ENCODE measurements around the gene AMOTL1. TPM values are rescaled to one million over a fixed set of nuclear protein-coding genes. Genes with fewer than 3 reads are reported as not detected.

Gene AMOTL1
- total RNA-seq, 1 donor from 2014 or later = 35.9 TPM

GRCh38 chr11:94926271-94926625 lies 158.1 kb downstream of the AMOTL1 start:
- DNase-seq (ENCODE audit: low spot score) = no peak
- Mint-ChIP-seq H3K9me3 (ENCODE audit: unreplicated experiment) (no peaks in the 10 kb centered on the region), H3K27ac (ENCODE audit: unreplicated experiment) (peak overlapping the region; percentile 94), H3K36me3 (ENCODE audit: low read depth, unreplicated experiment) (peaks cover 3% of the 10 kb centered on the region), H3K4me3 (ENCODE audit: unreplicated experiment) (no peak overlapping the region), H3K4me1 (ENCODE audit: unreplicated experiment) (peaks cover 65% of the 10 kb centered on the region), H3K27me3 (ENCODE audit: unreplicated experiment) (peaks cover 2% of the 10 kb centered on the region)
- no peak for TF ChIP-seq CTCF (IDR thresholded peaks at IDR 0.05; ENCODE audit: unreplicated experiment)

Other genes starting within 250 kb of the AMOTL1 start
- 6.3 TPM for gene FUT4, start 224.4 kb upstream of the AMOTL1 start, total RNA-seq (ENCODE audit: unreplicated experiment)
- gene PIWIL4, start 201.0 kb upstream of the AMOTL1 start, total RNA-seq (ENCODE audit: unreplicated experiment) = 0.54 TPM
- gene CWC15, start 205.2 kb downstream of the AMOTL1 start, total RNA-seq (ENCODE audit: unreplicated experiment) = 84.1 TPM
- 1.8 TPM for gene KDM4D, start 205.4 kb downstream of the AMOTL1 start, total RNA-seq (ENCODE audit: unreplicated experiment)